GM21786 (cell line): Measurements from ENCODE around the gene GTSF1L.

Experiments
- ATAC-seq: cut with Tn5 transposase; IDR thresholded peaks from one replicate; pipeline ENCODE4 v1.9.1; 2021; ENCODE audit not compliant: unreplicated experiment

Gene GTSF1L

DNA sequence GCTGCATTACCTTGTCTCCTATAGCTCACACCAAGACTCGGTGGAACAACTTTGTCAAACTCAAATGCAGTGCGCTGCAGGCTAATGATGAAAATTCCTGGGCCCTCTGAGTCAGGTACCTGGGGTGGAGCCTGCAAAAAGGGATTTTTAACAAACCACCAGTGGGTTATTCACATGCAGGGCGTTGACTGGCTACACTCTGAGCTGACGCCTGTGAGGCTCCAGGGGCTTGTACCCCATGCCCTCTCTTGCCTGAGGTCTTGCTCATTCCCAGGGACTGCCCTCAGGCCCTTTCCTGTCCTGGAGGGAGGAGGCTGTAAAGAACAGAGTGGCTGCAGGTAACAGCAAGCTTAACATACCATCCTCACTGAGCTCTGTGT is 9.2 kb downstream of the GTSF1L start:
- no peak for ATAC-seq

DNA sequence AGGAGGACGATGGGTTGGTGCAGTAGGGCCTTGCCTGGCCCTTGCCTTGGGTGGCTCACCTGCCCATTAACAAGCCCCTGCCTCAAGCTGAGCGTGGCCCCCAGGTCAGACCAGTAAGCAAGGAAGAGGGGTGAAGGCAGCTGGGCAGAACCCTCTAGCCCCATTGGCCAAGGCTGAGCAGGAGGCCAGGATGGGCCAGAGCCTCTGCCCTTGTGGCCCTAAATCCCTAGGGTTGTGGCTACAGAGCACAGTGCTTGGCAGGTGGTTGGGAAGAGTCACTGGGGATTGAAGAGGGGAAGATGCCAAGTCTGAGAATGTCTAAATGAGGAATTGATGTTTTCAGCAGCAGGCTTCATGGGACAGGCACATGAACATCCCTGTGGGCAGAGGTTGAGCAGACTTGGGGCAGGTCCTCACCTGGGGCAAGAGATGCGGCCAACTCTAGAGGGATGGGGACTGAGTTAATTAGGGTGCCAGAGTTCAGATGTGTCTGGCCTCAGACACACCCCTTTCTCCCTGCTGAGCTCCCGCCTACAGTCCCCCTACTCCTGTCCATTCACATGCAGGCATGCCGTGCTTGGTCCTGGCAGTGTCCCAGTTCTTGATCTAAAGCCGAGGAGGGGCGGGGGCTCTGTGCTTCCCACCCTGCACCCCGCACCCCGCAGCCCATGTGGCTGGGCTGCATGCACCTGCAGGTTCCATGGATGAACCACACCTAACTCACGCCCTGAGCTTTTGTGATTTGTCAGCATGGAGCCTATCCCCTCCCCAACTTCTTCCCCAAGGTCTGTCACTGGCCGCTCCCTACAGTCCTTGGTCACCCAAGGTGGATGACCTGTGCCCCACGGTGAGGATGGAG is 9.8 kb downstream of the GTSF1L start:
- no peak for ATAC-seq

GRCh38 chr20:43716123-43716522 is 10.7 kb downstream of the GTSF1L start:
- ATAC-seq: no peak

- no peak for ATAC-seq
These were observed 11.3 kb downstream of the GTSF1L start for GRCh38 chr20:43715511-43715910.

GRCh38 chr20:43715044-43715443 is 11.8 kb downstream of the GTSF1L start:
- no peak for ATAC-seq

DNA sequence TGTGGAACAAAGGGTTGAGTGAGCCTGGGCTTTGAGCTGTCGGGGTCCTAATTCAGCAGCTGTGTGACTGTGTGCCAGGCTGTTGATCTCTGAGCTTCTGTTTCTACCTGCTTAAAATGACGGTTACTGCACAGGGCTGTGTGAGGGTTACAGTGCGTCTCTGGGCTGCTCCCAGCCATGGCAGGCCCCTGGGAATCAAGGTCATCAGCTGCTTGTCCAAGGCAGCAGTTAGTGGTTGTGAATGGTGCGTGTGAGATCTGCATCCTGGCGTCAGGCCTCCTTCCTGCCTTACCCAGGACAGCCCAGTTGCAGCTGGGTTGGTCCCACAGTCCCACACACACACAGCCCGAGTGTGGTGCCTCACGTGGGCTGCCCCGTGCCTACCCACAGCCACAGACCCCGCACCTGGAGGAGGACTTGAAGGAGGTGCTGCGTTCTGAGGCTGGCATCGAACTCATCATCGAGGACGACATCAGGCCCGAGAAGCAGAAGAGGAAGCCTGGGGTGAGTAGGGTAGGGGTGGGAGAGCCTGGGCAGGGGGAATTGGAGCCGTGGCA is 15.6 kb downstream of the GTSF1L start:
- no peak for ATAC-seq

- ATAC-seq: peak; percentile 69
These were observed 16.3 kb downstream of the GTSF1L start for GRCh38 chr20:43710370-43711044.

DNA sequence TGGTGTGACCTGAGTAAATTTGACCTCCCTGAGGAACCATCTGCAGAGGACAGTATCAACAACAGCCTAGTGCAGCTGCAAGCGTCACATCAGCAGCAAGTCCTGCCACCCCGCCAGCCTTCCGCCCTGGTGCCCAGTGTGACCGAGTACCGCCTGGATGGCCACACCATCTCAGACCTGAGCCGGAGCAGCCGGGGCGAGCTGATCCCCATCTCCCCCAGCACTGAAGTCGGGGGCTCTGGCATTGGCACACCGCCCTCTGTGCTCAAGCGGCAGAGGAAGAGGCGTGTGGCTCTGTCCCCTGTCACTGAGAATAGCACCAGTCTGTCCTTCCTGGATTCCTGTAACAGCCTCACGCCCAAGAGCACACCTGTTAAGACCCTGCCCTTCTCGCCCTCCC is 24.3 kb downstream of the GTSF1L start:
- ATAC-seq: no peak

DNA sequence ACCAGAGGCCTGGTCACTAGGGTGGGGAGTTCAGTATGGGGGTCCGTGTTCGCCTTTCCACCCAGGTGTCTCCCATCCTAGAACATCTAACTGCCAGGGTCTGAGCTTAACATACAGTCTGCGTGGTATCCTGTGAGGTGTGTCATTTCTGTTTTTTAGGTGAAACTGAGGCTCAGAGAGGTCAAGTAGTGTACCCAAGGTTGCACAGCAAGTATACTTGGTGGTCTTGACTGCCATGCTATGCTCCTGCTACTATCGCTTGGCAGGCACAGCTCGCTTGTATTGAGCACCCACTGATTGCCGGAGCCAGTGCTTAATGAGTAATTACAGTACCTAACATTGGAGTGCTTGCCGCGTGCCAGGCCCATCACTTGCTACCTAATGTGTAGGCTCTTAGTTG is 26.2 kb downstream of the GTSF1L start:
- ATAC-seq: no peak

DNA sequence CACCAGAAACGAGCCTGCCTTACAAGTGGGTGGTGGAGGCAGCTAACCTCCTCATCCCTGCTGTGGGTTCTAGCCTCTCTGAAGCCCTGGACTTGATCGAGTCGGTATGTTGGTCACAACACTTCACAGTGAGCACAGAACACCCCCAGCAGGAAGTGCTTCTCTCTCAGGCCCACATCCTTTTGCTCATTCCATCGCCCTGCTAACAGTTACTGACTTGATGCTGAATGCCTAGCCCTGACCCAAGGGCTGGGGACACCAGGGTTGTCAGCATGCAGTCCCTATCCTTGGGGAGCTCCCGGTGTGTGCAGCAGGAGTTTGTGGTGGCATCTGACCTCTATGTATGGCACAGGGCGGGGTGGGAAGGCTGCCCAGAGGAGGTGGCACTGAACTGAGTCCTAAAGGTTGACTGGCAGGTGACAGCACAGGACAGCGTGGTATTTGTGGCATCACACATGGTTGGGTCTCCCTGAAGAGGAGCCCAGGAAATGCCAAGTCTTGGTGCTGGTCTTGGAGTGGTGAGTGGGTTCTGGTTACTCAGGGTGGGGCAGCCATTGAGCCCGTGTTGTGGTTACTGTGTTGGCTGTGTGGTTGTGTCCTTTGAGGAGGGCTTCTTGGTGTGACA is 26.7 kb downstream of the GTSF1L start:
- no peak for ATAC-seq

DNA sequence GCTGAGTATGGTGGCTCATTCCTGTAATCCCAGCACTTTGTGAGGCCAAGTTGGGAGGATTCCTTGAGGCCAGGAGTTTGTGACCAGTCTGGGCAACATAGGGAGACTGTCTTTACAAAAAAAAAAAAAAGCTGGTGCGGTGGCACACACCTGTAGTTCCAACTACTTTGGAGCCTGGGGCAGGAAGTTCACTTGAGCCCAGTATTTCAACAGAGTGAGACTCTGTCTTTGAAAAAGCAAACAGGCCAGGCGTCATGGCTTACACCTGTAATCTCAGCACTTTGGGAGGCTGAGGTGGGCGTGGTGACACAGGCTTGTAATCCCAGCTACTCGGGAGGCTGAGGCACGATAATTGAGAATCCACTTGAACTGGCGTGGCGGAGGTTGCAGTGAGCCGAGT is 31.2 kb downstream of the GTSF1L start:
- no peak for ATAC-seq

DNA sequence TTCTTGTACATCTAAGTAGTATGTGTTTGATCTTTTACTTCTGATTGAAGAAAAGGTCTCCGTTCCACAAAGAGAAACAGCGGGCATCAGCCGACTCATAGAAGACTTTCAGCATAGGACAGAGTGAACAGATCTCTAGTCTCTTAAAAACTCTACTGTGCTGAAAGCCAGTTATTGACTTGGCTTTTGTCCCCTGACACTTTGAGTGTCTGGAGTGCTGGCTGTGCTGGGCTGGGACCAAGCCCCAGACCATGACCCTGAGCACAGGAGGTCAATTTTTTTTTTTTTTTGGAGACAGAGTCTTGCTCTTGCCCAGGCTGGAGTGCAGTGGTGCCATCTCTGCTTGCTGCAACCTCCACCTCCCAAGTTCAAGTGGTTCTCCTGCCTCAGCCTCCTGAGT is 32.0 kb downstream of the GTSF1L start:
- ATAC-seq: no peak

- peak; percentile 62 for ATAC-seq
These were observed 34.8 kb downstream of the GTSF1L start for GRCh38 chr20:43691928-43692524.

DNA sequence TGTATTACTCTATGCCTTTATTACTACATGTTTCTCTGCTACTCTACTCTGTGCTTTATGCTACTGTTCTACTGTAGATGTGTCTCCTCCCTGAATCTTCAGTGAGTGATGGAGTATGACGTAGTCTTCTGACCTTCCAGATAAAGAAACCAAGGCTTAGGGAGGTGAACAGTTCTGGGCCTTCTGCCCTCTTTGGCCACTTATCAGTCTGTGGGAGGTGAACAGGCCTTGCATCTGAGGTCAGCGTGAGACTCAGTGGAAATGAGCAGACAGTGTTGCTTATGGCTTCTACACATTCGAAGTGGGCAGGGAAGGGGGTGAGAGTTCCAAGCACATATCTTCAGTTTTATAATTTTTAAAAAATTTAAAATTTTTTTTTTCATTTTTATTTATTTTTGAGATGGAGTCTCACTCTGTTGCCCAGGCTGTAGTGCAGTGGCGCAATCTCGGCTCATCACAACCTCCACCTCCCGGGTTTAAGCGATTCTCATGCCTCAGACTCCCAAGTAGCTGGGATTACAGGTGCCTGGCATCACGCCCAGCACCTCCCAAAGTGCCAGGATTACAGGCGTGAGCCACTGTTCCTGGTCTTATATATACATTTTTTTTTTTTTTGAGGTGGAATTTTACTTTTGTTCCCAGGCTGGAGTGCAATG is 35.7 kb downstream of the GTSF1L start:
- ATAC-seq: no peak

GRCh38 chr20:43689165-43689564 is 37.6 kb downstream of the GTSF1L start:
- ATAC-seq: no peak

GRCh38 chr20:43686820-43687219 is 40.0 kb downstream of the GTSF1L start:
- no peak for ATAC-seq

- ATAC-seq: peak; percentile 32
These were observed 44.4 kb downstream of the GTSF1L start for GRCh38 chr20:43682446-43682845.

GRCh38 chr20:43681991-43682410 is 44.8 kb downstream of the GTSF1L start:
- ATAC-seq: peak; percentile 90

- ATAC-seq: peak; percentile 17
These were observed 45.3 kb downstream of the GTSF1L start for GRCh38 chr20:43681468-43681942.

- ATAC-seq: no peak
These were observed 45.8 kb downstream of the GTSF1L start for GRCh38 chr20:43680981-43681380.

GRCh38 chr20:43676368-43676767 is 50.4 kb downstream of the GTSF1L start:
- ATAC-seq: no peak
